H1 (cell line): ENCODE results near the gene PPM1F. TPM values are rescaled to one million over a fixed set of nuclear protein-coding genes. Genes with fewer than 3 reads are reported as not detected.

Experiments used
- CTCF ChIA-PET: fragments of 300-600 bp; sonication (Branson Sonifier 250); formaldehyde crosslinking; loops from one replicate; lab custom pipeline; 2021; ENCODE audit not compliant: partially characterized antibody; lab: Charles Lee
- POLR2A ChIA-PET: fragments of 300-600 bp; sonication (Branson Sonifier 250); formaldehyde crosslinking; loops from one replicate; lab custom pipeline; 2021; ENCODE audit warnings: inconsistent platforms; ENCODE audit not compliant: partially characterized antibody; lab: Charles Lee
- DNase-seq, 2 experiments: peaks; one replicate each; pipeline versions ENCODE4 v3.0.0 to v3.0.0-alpha.2; 2010 to 2022; ENCODE audit warnings: low spot score in 2 of 2, low read depth in 1 of 2, mixed read lengths in 1 of 2
- FAIRE-seq: peaks from 2 replicates; lab custom pipeline; 2011; peaks lifted over from hg19 to GRCh38; lab: Jason Lieb, UNC
- H2AFZ ChIP-seq: 2 replicates; pipeline ENCODE4 v1.8.1; 2012; ENCODE audit warnings: low read length, inconsistent platforms
- H2AK5ac ChIP-seq: 2 replicates; pipeline ENCODE4 v1.6.1; 2013; ENCODE audit warnings: low read depth, low read length
- H2BK120ac ChIP-seq: replicated peaks from 2 replicates; pipeline ENCODE3; 2013; ENCODE audit warnings: low read depth, low read length, inconsistent platforms
- H2BK12ac ChIP-seq: 2 replicates; pipeline ENCODE4 v1.6.1; 2013; ENCODE audit warnings: low read depth, low read length
- H2BK15ac ChIP-seq: 2 replicates; pipeline ENCODE4 v1.6.1; 2013; ENCODE audit warnings: low read length
- H2BK20ac ChIP-seq: 2 replicates; pipeline ENCODE4 v1.6.1; 2013; ENCODE audit warnings: low read length
- H2BK5ac ChIP-seq: 2 replicates; pipeline ENCODE4 v1.6.1; 2013; ENCODE audit warnings: low read depth, low read length
- H3K14ac ChIP-seq: 2 replicates; pipeline ENCODE4 v1.6.1; 2013; ENCODE audit warnings: inconsistent platforms; ENCODE audit not compliant: insufficient read length
- H3K18ac ChIP-seq: 2 replicates; pipeline ENCODE4 v1.6.1; 2013; ENCODE audit warnings: low read length; ENCODE audit errors: extremely low read depth
- H3K23ac ChIP-seq: 2 replicates; pipeline ENCODE4 v1.6.1; 2013; ENCODE audit warnings: inconsistent platforms; ENCODE audit not compliant: insufficient read length
- H3K23me2 ChIP-seq: 2 replicates; pipeline ENCODE4 v1.6.1; 2013; ENCODE audit warnings: low read depth, low read length
- H3K27ac ChIP-seq: 2 replicates; pipeline ENCODE4 v1.6.1; 2011; ENCODE audit warnings: low read depth, low read length, inconsistent platforms
- H3K27me3 ChIP-seq, 4 experiments: replicated peaks in 1 of 4; 1 replicate in 1 of 4; 2 replicates in 3 of 4; pipeline versions ENCODE4 v1.6.1 to v1.8.1; 2011 to 2013; ENCODE audit warnings: low read length in 3 of 4, mild to moderate bottlenecking in 3 of 4, inconsistent platforms in 2 of 4, mixed read lengths in 2 of 4, moderate library complexity in 1 of 4; ENCODE audit not compliant: control insufficient read depth in 3 of 4, insufficient read depth in 3 of 4; ENCODE audit errors: extremely low read depth in 1 of 4
- H3K36me3 ChIP-seq, 4 experiments: 2 replicates each; pipeline versions ENCODE4 v1.6.1 to v1.8.1; 2011 to 2013; ENCODE audit warnings: mild to moderate bottlenecking in 4 of 4, low read length in 3 of 4, moderate library complexity in 2 of 4, control low read depth in 1 of 4, inconsistent platforms in 1 of 4; ENCODE audit not compliant: insufficient read depth in 4 of 4, control insufficient read depth in 2 of 4
- H3K4ac ChIP-seq: replicated peaks from 2 replicates; pipeline ENCODE3; 2013; ENCODE audit warnings: low read length, low read depth, mixed read lengths, inconsistent platforms; ENCODE audit not compliant: insufficient read length
- H3K4me1 ChIP-seq, 4 experiments: replicated peaks in 1 of 4; 1 replicate in 1 of 4; 2 replicates in 3 of 4; pipeline versions ENCODE4 v1.6.1 to v1.8.1; 2011 to 2013; ENCODE audit warnings: low read length in 3 of 4, inconsistent platforms in 2 of 4, mixed read lengths in 1 of 4; ENCODE audit not compliant: insufficient read depth in 4 of 4, control insufficient read depth in 3 of 4
- H3K4me2 ChIP-seq, 2 experiments: 2 replicates each; pipeline versions ENCODE4 v1.6.1 to v1.8.1; 2011 to 2013; ENCODE audit warnings: low read depth in 2 of 2, low read length in 2 of 2, control low read depth in 1 of 2, inconsistent platforms in 1 of 2, mild to moderate bottlenecking in 1 of 2; ENCODE audit not compliant: insufficient read depth in 1 of 2
- H3K4me3 ChIP-seq, 4 experiments: fragments of 200-600, 300-600 bp in 1 of 4; sonication (generic), shearing (Covaris generic), sonication (Bioruptor Twin) in 1 of 4; 2 replicates each; pipeline versions ENCODE4 v1.5.1 to v1.8.1; 2011 to 2016; ENCODE audit warnings: low read length in 4 of 4, low read depth in 3 of 4, control low read depth in 2 of 4, inconsistent platforms in 2 of 4, mild to moderate bottlenecking in 2 of 4, mixed read lengths in 1 of 4, moderate library complexity in 1 of 4; ENCODE audit not compliant: insufficient read depth in 2 of 4; ENCODE audit errors: extremely low read depth in 1 of 4
- H3K56ac ChIP-seq: replicated peaks from 2 replicates; pipeline ENCODE3; 2013; ENCODE audit warnings: low read depth, mild to moderate bottlenecking, mixed read lengths, low read length, inconsistent platforms; ENCODE audit not compliant: insufficient read length
- H3K79me1 ChIP-seq: 2 replicates; pipeline ENCODE4 v1.6.1; 2013; ENCODE audit warnings: low read depth, low read length, control low read depth
- H3K79me2 ChIP-seq, 2 experiments: 2 replicates each; pipeline versions ENCODE4 v1.6.1 to v1.8.1; 2012 to 2013; ENCODE audit warnings: low read length in 2 of 2, mild to moderate bottlenecking in 2 of 2, inconsistent platforms in 1 of 2; ENCODE audit not compliant: insufficient read depth in 2 of 2, control insufficient read depth in 1 of 2
- H3K9ac ChIP-seq, 4 experiments: replicated peaks in 1 of 4; 1 replicate in 1 of 4; 2 replicates in 3 of 4; pipeline versions ENCODE4 v1.6.1 to v1.8.1; 2011 to 2013; ENCODE audit warnings: low read depth in 3 of 4, low read length in 3 of 4, control low read depth in 2 of 4, mild to moderate bottlenecking in 2 of 4, moderate library complexity in 2 of 4, inconsistent platforms in 1 of 4; ENCODE audit errors: extremely low read depth in 1 of 4
- H3K9me3 ChIP-seq, 2 experiments: 2 replicates each; pipeline versions ENCODE4 v1.6.1 to v1.8.1; 2012 to 2013; ENCODE audit warnings: mild to moderate bottlenecking in 2 of 2, moderate library complexity in 2 of 2, control low read depth in 1 of 2, inconsistent platforms in 1 of 2, low read depth in 1 of 2, low read length in 1 of 2, mixed read lengths in 1 of 2; ENCODE audit not compliant: insufficient read depth in 2 of 2
- H4K20me1 ChIP-seq, 2 experiments: replicated peaks in 1 of 2; 2 replicates each; pipeline versions ENCODE3 to v1.8.1; 2011 to 2013; ENCODE audit warnings: inconsistent platforms in 2 of 2, low read length in 2 of 2, mild to moderate bottlenecking in 1 of 2; ENCODE audit not compliant: insufficient read depth in 2 of 2, control insufficient read depth in 1 of 2
- H4K5ac ChIP-seq: 2 replicates; pipeline ENCODE4 v1.6.1; 2013; ENCODE audit warnings: low read length, low read depth, mixed read lengths, inconsistent platforms; ENCODE audit not compliant: insufficient read length
- H4K8ac ChIP-seq: 2 replicates; pipeline ENCODE4 v1.8.0; 2013; ENCODE audit warnings: mild to moderate bottlenecking, moderate library complexity, low read length, inconsistent platforms; ENCODE audit not compliant: insufficient read depth; ENCODE audit errors: extremely low read depth
- H4K91ac ChIP-seq: replicated peaks from 2 replicates; pipeline ENCODE3; 2013; ENCODE audit warnings: low read length, mixed read lengths, inconsistent platforms; ENCODE audit not compliant: insufficient read length
- BACH1 ChIP-seq: IDR thresholded peaks from 2 replicates; pipeline ENCODE4 v1.6.1; 2012; ENCODE audit warnings: low read length, improper control_type of control experiment
- BRCA1 ChIP-seq: IDR thresholded peaks from 2 replicates; pipeline ENCODE4 v1.6.1; 2012; ENCODE audit warnings: low read depth, low read length, improper control_type of control experiment
- CREB1 ChIP-seq: IDR thresholded peaks from 2 replicates; pipeline ENCODE4 v1.6.1; 2012; ENCODE audit warnings: inconsistent platforms
- FOSL1 ChIP-seq: IDR thresholded peaks from 2 replicates; pipeline ENCODE4 v1.6.1; 2011; ENCODE audit warnings: mild to moderate bottlenecking, low read depth, low read length, moderate library complexity; ENCODE audit not compliant: insufficient read depth
- HDAC6 ChIP-seq: IDR thresholded peaks from one replicate; pipeline ENCODE4 v1.7.1; 2012; ENCODE audit warnings: low read depth, mild to moderate bottlenecking, inconsistent platforms, low read length, moderate library complexity
- JUN ChIP-seq: IDR thresholded peaks from 2 replicates; pipeline ENCODE4 v1.6.1; 2011; ENCODE audit warnings: low read depth, mild to moderate bottlenecking, improper control_type of control experiment, low read length
- KDM5A ChIP-seq: fragments of 200-600 bp; IDR thresholded peaks from 2 replicates; pipeline ENCODE4 v1.7.1; 2012; ENCODE audit warnings: mild to moderate bottlenecking, low read length, inconsistent platforms, mixed read lengths
- POLR2A ChIP-seq, 2 experiments: IDR thresholded peaks; 1 replicate in 1 of 2; 2 replicates in 1 of 2; pipeline ENCODE4 v1.6.1; 2011; ENCODE audit warnings: low read depth in 2 of 2, low read length in 2 of 2, mild to moderate bottlenecking in 2 of 2; ENCODE audit errors: control extremely low read depth in 1 of 2
- POLR2AphosphoS5 ChIP-seq: IDR thresholded peaks from 2 replicates; pipeline ENCODE4 v1.6.1; 2011; ENCODE audit warnings: low read depth, low read length
- SIRT6 ChIP-seq: IDR thresholded peaks from one replicate; pipeline ENCODE4 v1.7.1; 2012; ENCODE audit warnings: low read length, inconsistent platforms
- SIX5 ChIP-seq: IDR thresholded peaks from 2 replicates; pipeline ENCODE4 v1.6.1; 2011; ENCODE audit warnings: mild to moderate bottlenecking, low read depth, low read length
- TAF1 ChIP-seq: IDR thresholded peaks from 2 replicates; pipeline ENCODE4 v1.6.1; 2011; ENCODE audit warnings: mild to moderate bottlenecking, low read depth, low read length
- ZNF274 ChIP-seq: IDR thresholded peaks from 2 replicates; pipeline ENCODE4 v1.7.0; 2012; ENCODE audit warnings: low read length, borderline replicate concordance; ENCODE audit errors: extremely low read depth
- WGBS, 2 experiments: shearing (Covaris generic) in 1 of 2; methylation state at CpG; one replicate each; pipeline versions ENCODE4 v1.1.6 to v1.1.7; 2013 to 2015; ENCODE audit warnings: low lambda C conversion rate in 2 of 2, mixed read lengths in 2 of 2, inconsistent platforms in 1 of 2, low coverage in 1 of 2, missing lambda C conversion rate in 1 of 2; ENCODE audit not compliant: insufficient replicate concordance in 2 of 2, insufficient coverage in 1 of 2, insufficient read length in 1 of 2; ENCODE audit errors: extremely low coverage in 1 of 2, missing lambda C conversion rate in 1 of 2; 5-methylcytosine and 5-hydroxymethylcytosine counted together
- polyA plus RNA-seq, 7 experiments: library from polyadenylated mRNA; depleted of rRNA in 3 of 7; stranded (reverse) in 5 of 7; unstranded in 2 of 7; fragments of >200 nt in 5 of 7; fragments of 200-250 nt in 2 of 7; gene quantifications; 1 replicate in 5 of 7; 2 replicates in 1 of 7; 4 replicates in 1 of 7; pipeline versions ENCODE4 v1.2.1 to v1.2.3, GENCODE V29; 2011 to 2013; ENCODE audit warnings: missing spikeins in 2 of 7, mixed read lengths in 2 of 7
- total RNA-seq: library from RNA; stranded (reverse); fragmentation: NEBNext Ultra II Directional; extraction: Animal tissue kit (Norgen Biotek cat#: 25700); gene quantifications from 2 replicates; pipeline ENCODE4 v1.2.1, GENCODE V29; 2021

The PPM1F gene
- total and polyA plus RNA-seq, 2 of the 8 experiments (the other 6 are each of a cell fraction or from before 2014, with no cell fraction given): 12.4 to 22.8 TPM

GRCh38 chr22:21942407-21943343 is 10.0 kb downstream of the PPM1F start:
- no peak overlapping the region for H2BK20ac ChIP-seq
- no peak overlapping the region; the same call in 1 of the 2 replicates for H2BK5ac ChIP-seq
- no peaks in the 10 kb centered on the region for H3K27me3 ChIP-seq
- H3K79me2 ChIP-seq: no peaks in the 10 kb centered on the region
- no peak overlapping the region for H3K9ac ChIP-seq
- H3K14ac ChIP-seq: no peak overlapping the region
- H2BK15ac ChIP-seq: no peak overlapping the region
- H3K27ac ChIP-seq: no peak overlapping the region
- FAIRE-seq (no peak), DNase-seq (no peak)
- no peaks in the 10 kb centered on the region for H3K23me2 ChIP-seq
- no peak overlapping the region; the same call in 1 of the 2 replicates for H2BK12ac ChIP-seq
- no peak overlapping the region for H4K5ac ChIP-seq
- H3K9me3 ChIP-seq: no peaks in the 10 kb centered on the region
- no peak overlapping the region for H4K91ac ChIP-seq
- POLR2A ChIA-PET: interaction anchor here (1.1 kb wide), 1 partner anchor 207 kb away, joined by 3 read pairs; the partner anchor contains the start of gene YPEL1
- H3K4me2 ChIP-seq: no peak overlapping the region
- no peak overlapping the region for H3K4ac ChIP-seq
- H4K8ac ChIP-seq: no peak overlapping the region
- peaks cover 2 to 3% of the 10 kb centered on the region in 2 experiments for H4K20me1 ChIP-seq
- H3K56ac ChIP-seq: no peak overlapping the region
- no peak overlapping the region for H2BK120ac ChIP-seq
- H2AK5ac ChIP-seq: no peak overlapping the region
- no peak overlapping the region for H3K23ac ChIP-seq
- H3K4me1 ChIP-seq: peaks cover 0 to 12% (median 5%) of the 10 kb centered on the region in 4 experiments; a peak in 4 of 7 replicates
- H3K4me3 ChIP-seq: no peak overlapping the region
- no peak overlapping the region for H2AFZ ChIP-seq
- 84% methylated on average over 19 of the region's 19 CpGs; no CpG with 5 or more reads in 1 of the 2 experiments for WGBS, 2 experiments
- no peaks in the 10 kb centered on the region; the same call in 1 of the 2 replicates for H3K79me1 ChIP-seq
- H3K36me3 ChIP-seq: no peaks in the 10 kb centered on the region
- CTCF ChIA-PET: interaction anchor here (1.0 to 1.2 kb wide), 3 partner anchors 10 to 182 kb away, joined by 3 read pairs; partner anchors contain the start of gene PPM1F
- H3K18ac ChIP-seq: no peak overlapping the region; the same call in 1 of the 2 replicates
- TF ChIP-seq KDM5A (no peak), TAF1 (no peak), POLR2AphosphoS5 (no peak), JUN (no peak), CREB1 (no peak), BRCA1 (no peak), SIX5 (no peak), POLR2A (IDR thresholded peaks at IDR 0.05; ENCODE audit: control extremely low read depth in 1 of 2, low read depth in 2 of 2, low read length in 2 of 2) (no peak), ZNF274 (no peak), SIRT6 (no peak), FOSL1 (no peak), BACH1 (no peak), HDAC6 (no peak)
